Epithelial cell of proximal tubule (primary cell): ENCODE results near the gene CARMIL1. TPM values are rescaled to one million over a fixed set of nuclear protein-coding genes. Genes with fewer than 3 reads are reported as not detected.

Experiments used
- DNase-seq: peaks from one replicate; pipeline ENCODE4 v3.0.0-alpha.2; 2011; ENCODE audit warnings: low read depth
- H3K4me3 ChIP-seq: 2 replicates; pipeline ENCODE4 v1.5.1; 2011; ENCODE audit warnings: low read depth, mild to moderate bottlenecking, low read length
- total RNA-seq: library from RNA; depleted of rRNA; stranded (reverse); fragments of >200 nt; gene quantifications from 2 replicates; pipeline ENCODE4 v1.2.3, GENCODE V29; 2015
- TF ChIP-seq, protein P1 (sequence below): conservative IDR thresholded peaks from 2 replicates; pipeline ENCODE4 v1.5.1; 2012; ENCODE audit warnings: low read depth, mild to moderate bottlenecking, low read length

Gene CARMIL1
- total RNA-seq, 1 donor from 2014 or later = 27.7 TPM

- TF ChIP-seq, protein P1, sequence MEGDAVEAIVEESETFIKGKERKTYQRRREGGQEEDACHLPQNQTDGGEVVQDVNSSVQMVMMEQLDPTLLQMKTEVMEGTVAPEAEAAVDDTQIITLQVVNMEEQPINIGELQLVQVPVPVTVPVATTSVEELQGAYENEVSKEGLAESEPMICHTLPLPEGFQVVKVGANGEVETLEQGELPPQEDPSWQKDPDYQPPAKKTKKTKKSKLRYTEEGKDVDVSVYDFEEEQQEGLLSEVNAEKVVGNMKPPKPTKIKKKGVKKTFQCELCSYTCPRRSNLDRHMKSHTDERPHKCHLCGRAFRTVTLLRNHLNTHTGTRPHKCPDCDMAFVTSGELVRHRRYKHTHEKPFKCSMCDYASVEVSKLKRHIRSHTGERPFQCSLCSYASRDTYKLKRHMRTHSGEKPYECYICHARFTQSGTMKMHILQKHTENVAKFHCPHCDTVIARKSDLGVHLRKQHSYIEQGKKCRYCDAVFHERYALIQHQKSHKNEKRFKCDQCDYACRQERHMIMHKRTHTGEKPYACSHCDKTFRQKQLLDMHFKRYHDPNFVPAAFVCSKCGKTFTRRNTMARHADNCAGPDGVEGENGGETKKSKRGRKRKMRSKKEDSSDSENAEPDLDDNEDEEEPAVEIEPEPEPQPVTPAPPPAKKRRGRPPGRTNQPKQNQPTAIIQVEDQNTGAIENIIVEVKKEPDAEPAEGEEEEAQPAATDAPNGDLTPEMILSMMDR = no peak
- no peak for DNase-seq
- H3K4me3 ChIP-seq = no peak overlapping the region
Measured at GRCh38 chr6:25628471-25629197, 349.5 kb downstream of the CARMIL1 start.

DNA sequence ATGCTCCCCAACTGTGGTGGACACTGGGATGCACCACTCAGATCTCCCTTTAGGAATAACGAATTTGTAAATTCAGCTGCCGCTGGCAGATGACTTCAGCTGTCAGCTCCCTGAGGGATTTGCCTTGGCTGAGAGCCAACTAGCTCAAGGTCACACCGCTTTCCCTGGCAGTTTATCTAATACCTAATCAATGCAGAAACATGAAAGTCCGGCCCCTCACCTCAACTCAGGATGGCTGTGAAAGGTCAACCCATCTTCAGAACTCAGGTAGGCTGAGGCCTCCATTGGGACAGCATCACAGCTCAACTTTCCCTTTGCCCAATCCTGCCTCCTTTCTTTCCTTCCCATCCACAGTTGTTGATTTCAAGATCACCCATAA lies 350.0 kb downstream of the CARMIL1 start:
- TF ChIP-seq, protein P1 = no peak
- no peak overlapping the region for H3K4me3 ChIP-seq
- no peak for DNase-seq

DNA sequence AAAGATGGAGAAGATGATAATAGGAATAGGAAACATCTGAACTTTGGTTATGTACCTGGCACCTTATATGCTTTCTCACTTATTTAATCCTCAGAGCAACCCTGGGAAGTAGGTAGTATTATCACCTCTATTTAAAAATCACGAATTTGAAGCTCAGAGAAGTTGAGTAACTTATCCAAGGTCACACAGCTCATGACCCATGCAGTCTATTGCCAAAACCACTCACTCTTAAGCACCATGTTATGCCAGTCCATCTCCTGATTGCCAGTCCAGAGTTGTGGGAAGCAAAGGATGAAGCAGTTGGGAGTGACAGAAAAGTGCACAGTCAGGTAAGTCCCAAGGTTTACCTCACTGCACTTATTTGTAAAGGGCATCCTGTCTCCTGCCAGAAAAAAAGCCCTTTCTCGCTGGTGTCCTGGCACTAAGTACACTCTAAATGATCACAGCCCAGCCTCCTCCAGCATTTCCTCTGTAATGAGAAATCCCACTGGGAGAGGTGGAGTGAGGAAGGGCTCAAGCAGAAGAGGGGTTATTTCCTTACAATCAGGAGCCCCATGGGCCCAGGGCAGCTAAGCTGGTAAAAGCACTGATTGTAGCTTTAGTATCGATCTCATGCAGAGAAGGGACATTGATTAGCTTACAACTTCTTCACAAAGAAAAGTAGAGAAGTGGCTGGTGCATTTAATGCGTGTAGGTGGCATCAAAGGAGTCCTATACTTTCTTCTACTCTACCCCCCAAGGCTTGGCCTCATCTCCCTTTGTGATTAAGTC lies 351.5 kb downstream of the CARMIL1 start:
- no peak for DNase-seq
- TF ChIP-seq, protein P1 = no peak
- H3K4me3 ChIP-seq = no peak overlapping the region

- no peak for DNase-seq
- H3K4me3 ChIP-seq = no peak overlapping the region
- TF ChIP-seq, protein P1 = no peak
Measured at GRCh38 chr6:25635886-25636317, 356.7 kb downstream of the CARMIL1 start.

DNA sequence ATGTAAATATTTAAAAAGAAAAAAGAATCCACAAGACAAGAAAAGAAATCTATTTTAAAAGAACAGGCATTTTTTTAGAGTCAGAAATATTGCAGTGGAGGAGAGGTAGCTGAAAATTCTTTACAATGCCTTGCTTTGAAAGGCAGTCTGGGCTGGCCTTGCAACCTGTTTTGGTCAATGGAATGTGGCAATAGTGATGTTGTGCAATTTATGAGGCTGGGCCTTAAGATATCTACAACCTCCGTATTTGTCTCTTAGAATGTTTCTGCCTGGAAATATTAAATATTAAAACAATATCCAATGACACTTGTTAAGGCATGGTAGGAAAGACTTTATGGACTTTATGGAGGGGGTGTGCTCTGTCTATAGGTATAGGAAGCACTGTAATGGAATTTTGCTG lies 358.0 kb downstream of the CARMIL1 start:
- no peak overlapping the region for H3K4me3 ChIP-seq
- TF ChIP-seq, protein P1 = no peak
- DNase-seq = no peak

DNA sequence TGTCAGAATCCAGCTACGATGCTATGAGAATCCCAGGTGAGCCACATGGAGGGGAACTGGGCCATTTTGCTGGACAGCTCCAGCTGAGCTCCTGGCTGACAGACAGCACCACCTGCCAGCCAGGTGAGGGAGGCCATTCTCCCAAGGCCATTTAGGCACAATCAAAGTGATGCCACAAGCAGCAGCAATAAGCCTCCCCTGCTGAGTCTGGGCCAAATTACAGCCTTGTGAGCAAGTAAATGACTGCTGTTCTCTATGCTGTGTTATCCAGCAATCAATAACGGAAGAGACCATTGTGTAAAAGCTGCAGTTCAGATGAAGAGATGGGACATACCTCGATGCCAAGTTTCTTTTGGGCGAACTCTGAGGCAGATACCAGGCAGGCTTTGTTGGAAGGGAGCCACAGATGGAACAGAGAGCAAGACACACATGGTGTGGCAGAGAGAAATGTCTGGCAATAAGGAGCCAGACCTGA lies 358.8 kb downstream of the CARMIL1 start:
- H3K4me3 ChIP-seq = no peak overlapping the region
- TF ChIP-seq, protein P1 = no peak
- no peak for DNase-seq
